ENCODE measurements around the gene PCDHGA4. TPM values are rescaled to one million over a fixed set of nuclear protein-coding genes. Genes with fewer than 3 reads are reported as not detected.
A peak's percentile ranks its signal among the peaks of the same experiment; 100 is the strongest.

Gene PCDHGA4
- total RNA-seq, 2 donors from 2014 or later: 0.37 to 0.84 TPM

GRCh38 chr5:141398608-141399007, 43.8 kb downstream of the PCDHGA4 start:
- intact Hi-C loops (cut with DNase I, micrococcal nuclease): loop anchor here in 1 of 2 donors (10.0 kb wide), 1 partner anchor 54 kb away; the partner anchor contains the start of gene PCDHGA3

GRCh38 chr5:141399555-141400258, 44.9 kb downstream of the PCDHGA4 start:
- ATAC-seq: no peak
- intact Hi-C loops (cut with DNase I, micrococcal nuclease): loop anchor here in 1 of 2 donors (10.0 kb wide), 1 partner anchor 55 kb away; the partner anchor contains the start of gene PCDHGA3

More at GRCh38 chr5:141398608-141399007, 43.8 kb downstream of the PCDHGA4 start:
- ATAC-seq (no peak), DNase-seq (no peak)

DNA sequence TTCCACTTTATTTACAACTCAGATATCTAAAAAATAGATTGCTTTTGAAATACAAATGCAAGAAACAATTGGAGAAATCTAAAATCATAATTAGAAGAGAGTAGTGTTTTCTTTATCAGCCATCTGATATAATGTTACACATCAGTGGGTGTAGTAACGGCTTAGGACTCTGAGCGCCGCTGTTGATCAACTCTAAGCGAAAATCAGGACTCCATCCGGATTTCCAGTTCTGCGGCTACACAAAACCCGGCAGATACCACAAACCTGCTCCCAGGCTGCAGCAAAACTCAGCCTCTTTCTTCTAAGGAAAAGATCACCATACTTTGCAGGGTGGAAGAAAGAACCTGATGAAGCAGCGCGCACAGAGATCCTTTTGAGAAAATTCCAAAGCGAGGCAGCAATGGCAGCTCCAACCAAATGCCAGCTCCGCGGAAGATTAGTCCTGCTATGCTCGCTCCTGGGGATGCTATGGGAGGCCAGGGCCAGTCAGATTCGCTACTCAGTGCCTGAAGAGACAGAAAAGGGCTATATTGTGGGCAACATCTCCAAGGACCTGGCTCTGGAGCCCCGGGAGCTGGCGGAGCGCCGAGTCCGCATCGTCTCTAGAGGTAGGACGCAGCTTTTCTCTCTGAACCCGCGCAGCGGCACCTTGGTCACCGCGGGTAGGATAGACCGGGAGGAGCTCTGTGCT, 47.9 kb downstream of the PCDHGA4 start, which contains the start of gene PCDHGA9:
Gene PCDHGA9, plus strand, starts transcription at position 226 of the 691 bp plus-strand sequence. Its CDS starts 175 bp downstream, at position 401.
- peak; percentile 51 for ATAC-seq
- intact Hi-C loops (cut with DNase I, micrococcal nuclease): no loop called here
- DNase-seq: no peak

More at GRCh38 chr5:141399555-141400258, 44.9 kb downstream of the PCDHGA4 start:
- no peak for DNase-seq

DNA sequence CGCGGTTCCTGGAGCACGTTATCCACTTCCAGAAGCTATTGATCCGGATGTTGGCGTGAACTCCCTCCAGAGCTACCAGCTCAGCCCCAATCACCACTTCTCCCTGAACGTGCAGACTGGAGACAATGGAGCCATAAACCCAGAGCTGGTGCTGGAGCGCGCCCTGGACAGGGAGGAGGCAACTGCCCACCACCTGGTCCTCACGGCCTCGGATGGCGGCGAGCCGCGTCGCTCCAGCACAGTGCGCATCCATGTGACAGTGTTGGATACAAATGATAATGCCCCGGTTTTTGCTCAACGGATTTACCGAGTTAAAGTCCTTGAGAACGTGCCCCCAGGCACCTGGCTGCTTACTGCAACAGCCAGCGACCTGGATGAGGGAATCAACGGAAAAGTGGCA, 48.6 kb downstream of the PCDHGA4 start:
- ATAC-seq (no peak), DNase-seq (no peak)
- intact Hi-C loops (cut with DNase I, micrococcal nuclease): no loop called here

Other genes with a start within 250 kb of the PCDHGA4 start
- gene PCDHB4, start 233.2 kb upstream of the PCDHGA4 start, total RNA-seq: under 1 TPM; 0.46 to 0.81 TPM
- gene PCDHB5, start 219.8 kb upstream of the PCDHGA4 start, total RNA-seq: under 1 TPM; 0.31 to 0.56 TPM
- under 1 TPM in 1 of 2 donors, not detected in 1; 0.11 TPM for gene PCDHB6, start 205.0 kb upstream of the PCDHGA4 start, total RNA-seq
- gene PCDHB7, start 182.4 kb upstream of the PCDHGA4 start, total RNA-seq: under 1 TPM; 0.12 to 0.34 TPM
- under 1 TPM; 0.59 to 0.67 TPM for gene PCDHB8, start 177.2 kb upstream of the PCDHGA4 start, total RNA-seq
- 1 to 10 TPM in 1 of 2 donors, under 1 TPM in 1; 0.34 to 1.2 TPM for gene PCDHB16, start 172.6 kb upstream of the PCDHGA4 start, total RNA-seq
- gene PCDHB9, start 167.9 kb upstream of the PCDHGA4 start, total RNA-seq: under 1 TPM; 0.34 to 0.61 TPM
- under 1 TPM; 0.40 to 0.56 TPM for gene PCDHB10, start 162.7 kb upstream of the PCDHGA4 start, total RNA-seq
- gene PCDHB11, start 155.4 kb upstream of the PCDHGA4 start, total RNA-seq: 1 to 10 TPM in 1 of 2 donors, under 1 TPM in 1; 0.82 to 1.4 TPM
- under 1 TPM; 0.24 to 0.42 TPM for gene PCDHB12, start 146.3 kb upstream of the PCDHGA4 start, total RNA-seq
- gene PCDHB13, start 141.1 kb upstream of the PCDHGA4 start, total RNA-seq: 1 to 10 TPM; 1.3 to 2.0 TPM
- 1 to 10 TPM; 1.2 to 1.7 TPM for gene PCDHB14, start 131.7 kb upstream of the PCDHGA4 start, total RNA-seq
- 1 to 10 TPM in 1 of 2 donors, under 1 TPM in 1; 0.49 to 1.1 TPM for gene PCDHB15, start 109.6 kb upstream of the PCDHGA4 start, total RNA-seq
- gene SLC25A2, start 51.0 kb upstream of the PCDHGA4 start, total RNA-seq: 1 to 10 TPM in 1 of 2 donors, under 1 TPM in 1; 0.95 to 1.4 TPM
- 10 to 100 TPM; 52.3 to 66.1 TPM for gene TAF7, start 34.2 kb upstream of the PCDHGA4 start, total RNA-seq
- under 1 TPM; 0.31 TPM for gene PCDHGA1, start 24.5 kb upstream of the PCDHGA4 start, total RNA-seq
- under 1 TPM; 0.31 to 0.75 TPM for gene PCDHGA2, start 16.3 kb upstream of the PCDHGA4 start, total RNA-seq
- gene PCDHGA3, start 11.2 kb upstream of the PCDHGA4 start, total RNA-seq: under 1 TPM; 0.21 to 0.39 TPM
- 1 to 10 TPM in 1 of 2 donors, under 1 TPM in 1; 0.79 to 1.1 TPM for gene PCDHGB1, start 4.9 kb upstream of the PCDHGA4 start, total RNA-seq
- 1 to 10 TPM; 1.6 to 1.7 TPM for gene PCDHGB2, start 5.0 kb downstream of the PCDHGA4 start, total RNA-seq
- gene PCDHGA5, start 9.1 kb downstream of the PCDHGA4 start, total RNA-seq: 1 to 10 TPM in 1 of 2 donors, under 1 TPM in 1; 0.70 to 1.5 TPM
- 1 to 10 TPM in 1 of 2 donors, under 1 TPM in 1; 0.98 to 1.5 TPM for gene PCDHGB3, start 15.2 kb downstream of the PCDHGA4 start, total RNA-seq
- 1 to 10 TPM; 1.6 to 2.0 TPM for gene PCDHGA6, start 18.9 kb downstream of the PCDHGA4 start, total RNA-seq
- 1 to 10 TPM; 1.3 to 1.5 TPM for gene PCDHGA7, start 27.7 kb downstream of the PCDHGA4 start, total RNA-seq
- gene PCDHGB4, start 32.7 kb downstream of the PCDHGA4 start, total RNA-seq: 1 to 10 TPM in 1 of 2 donors, under 1 TPM in 1; 0.98 to 1.3 TPM
- under 1 TPM; 0.73 to 0.82 TPM for gene PCDHGA8, start 37.6 kb downstream of the PCDHGA4 start, total RNA-seq
- gene PCDHGB5, start 42.9 kb downstream of the PCDHGA4 start, total RNA-seq: 1 to 10 TPM; 3.4 to 4.0 TPM
- 1 to 10 TPM; 1.6 to 2.6 TPM for gene PCDHGA9, start 47.8 kb downstream of the PCDHGA4 start, total RNA-seq
- gene PCDHGB6, start 53.0 kb downstream of the PCDHGA4 start, total RNA-seq: 1 to 10 TPM; 1.9 to 2.2 TPM
- gene PCDHGA10, start 58.0 kb downstream of the PCDHGA4 start, total RNA-seq: 1 to 10 TPM; 2.8 to 5.3 TPM
- 1 to 10 TPM; 3.0 to 4.2 TPM for gene PCDHGB7, start 62.7 kb downstream of the PCDHGA4 start, total RNA-seq
- gene PCDHGA11, start 66.0 kb downstream of the PCDHGA4 start, total RNA-seq: 1 to 10 TPM; 1.3 to 2.2 TPM
- 1 to 10 TPM; 1.8 to 2.0 TPM for gene PCDHGA12, start 75.5 kb downstream of the PCDHGA4 start, total RNA-seq
- gene PCDHGC3, start 120.9 kb downstream of the PCDHGA4 start, total RNA-seq: 10 to 100 TPM; 15.3 to 16.0 TPM
- gene PCDHGC4, start 130.0 kb downstream of the PCDHGA4 start, total RNA-seq: under 1 TPM; 0.64 to 0.92 TPM
- under 1 TPM; 0.75 to 0.76 TPM for gene PCDHGC5, start 134.1 kb downstream of the PCDHGA4 start, total RNA-seq